GM12878 (cell line): ENCODE results near the gene KHK. TPM values are rescaled to one million over a fixed set of nuclear protein-coding genes. Genes with fewer than 3 reads are reported as not detected.

ENCODE experiments used
- ATAC-seq: fragments of 200-7000 bp; cut with Tn5 transposase; 3 replicates; pipeline ENCODE4 v1.9.1; 2020; ENCODE audit warnings: mild to moderate bottlenecking, moderate library complexity
- BruUV-seq: library from RNA; stranded (reverse); fragments of 400-500 nt; replicated peaks from 2 replicates; lab custom pipeline; 2021; lab: Mats Ljungman, UMichigan
- CTCF ChIA-PET: fragments of 300-600 bp; sonication (Branson Sonifier 250); formaldehyde crosslinking; extraction: SDS; loops from one replicate; lab custom pipeline; 2021; ENCODE audit warnings: inconsistent platforms; lab: Yijun Ruan, JAX
- POLR2A ChIA-PET: fragments of 350-600 bp; formaldehyde crosslinking; extraction: SDS; loops from one replicate; lab custom pipeline; 2021; ENCODE audit warnings: inconsistent platforms; lab: Charles Lee
- RAD21 ChIA-PET: fragments of 300-600 bp; sonication (Branson Sonifier 250); formaldehyde crosslinking; loops from one replicate; lab custom pipeline; 2023; ENCODE audit warnings: antibody characterized with exemption; ENCODE audit not compliant: unreplicated experiment; lab: Charles Lee
- SMC1A ChIA-PET: fragments of 300-600 bp; sonication (Branson Sonifier 250); formaldehyde crosslinking; loops from one replicate; lab custom pipeline; 2023; ENCODE audit not compliant: unreplicated experiment, uncharacterized antibody; lab: Charles Lee
- DNase-seq: peaks from one replicate; pipeline ENCODE4 v3.0.0-alpha.2; 2011; ENCODE audit warnings: low read depth, low spot score
- FAIRE-seq: peaks from 3 replicates; lab custom pipeline; 2011; peaks lifted over from hg19 to GRCh38; lab: Jason Lieb, UNC
- H2AFZ ChIP-seq: 2 replicates; pipeline ENCODE4 v1.6.0; 2011; ENCODE audit warnings: low read depth, low read length, control low read depth; ENCODE audit not compliant: control insufficient read depth
- H3K27ac ChIP-seq: 2 replicates; pipeline ENCODE4 v1.5.1; 2011; ENCODE audit warnings: control low read depth; ENCODE audit not compliant: control insufficient read depth, insufficient read depth
- H3K27me3 ChIP-seq, 2 experiments: replicated peaks in 1 of 2; 2 replicates each; pipeline versions ENCODE4 v1.6.0 to v1.6.1; 2011; ENCODE audit warnings: low read length in 1 of 2; ENCODE audit not compliant: control insufficient read depth in 2 of 2, insufficient read depth in 2 of 2
- H3K36me3 ChIP-seq, 2 experiments: 2 replicates each; pipeline ENCODE4 v1.5.1; 2011; ENCODE audit warnings: low read length in 1 of 2; ENCODE audit not compliant: control insufficient read depth in 2 of 2, insufficient read depth in 2 of 2
- H3K4me1 ChIP-seq: 2 replicates; pipeline ENCODE4 v1.6.1; 2011; ENCODE audit warnings: mild to moderate bottlenecking, low read length, moderate library complexity, mixed read lengths; ENCODE audit not compliant: control insufficient read depth, insufficient read depth
- H3K4me2 ChIP-seq: 2 replicates; pipeline ENCODE4 v1.6.0; 2011; ENCODE audit warnings: control low read depth; ENCODE audit not compliant: control insufficient read depth, insufficient read depth
- H3K4me3 ChIP-seq: fragments of 200-600 bp; sonication (generic); 2 replicates; pipeline ENCODE4 v1.5.1; 2016
- H3K79me2 ChIP-seq: 2 replicates; pipeline ENCODE4 v1.6.0; 2011; ENCODE audit warnings: low read length; ENCODE audit not compliant: control insufficient read depth, insufficient read depth
- H3K9ac ChIP-seq: 2 replicates; pipeline ENCODE4 v1.8.0; 2011; ENCODE audit warnings: low read length, control low read depth, mixed read lengths; ENCODE audit not compliant: control insufficient read depth, insufficient read depth
- H3K9me3 ChIP-seq: replicated peaks from 3 replicates; pipeline ENCODE4 v1.5.1; 2011; ENCODE audit warnings: mild to moderate bottlenecking, low read length; ENCODE audit not compliant: control insufficient read depth, insufficient read depth
- H4K20me1 ChIP-seq: 2 replicates; pipeline ENCODE4 v1.6.0; 2011; ENCODE audit not compliant: control insufficient read depth, insufficient read depth
- ATF7 ChIP-seq: fragments of 450-650 bp; IDR thresholded peaks from 2 replicates; pipeline ENCODE4 v1.6.1; 2016; ENCODE audit warnings: low read depth, mild to moderate bottlenecking
- BRCA1 ChIP-seq: IDR thresholded peaks from 2 replicates; pipeline ENCODE4 v1.6.1; 2011; ENCODE audit warnings: low read depth, low read length, improper control_type of control experiment
- NBN ChIP-seq: fragments of 450-650 bp; IDR thresholded peaks from 2 replicates; pipeline ENCODE4 v1.6.1; 2016
- POLR2A ChIP-seq: IDR thresholded peaks from 2 replicates; pipeline ENCODE4 v1.6.1; 2011; ENCODE audit warnings: low read depth, mild to moderate bottlenecking, low read length
- RFX5 ChIP-seq: IDR thresholded peaks from 2 replicates; pipeline ENCODE4 v1.6.1; 2011; ENCODE audit warnings: low read depth, low read length, improper control_type of control experiment
- WGBS: methylation state at CpG from one replicate; pipeline ENCODE4 v1.1.6; 2016; ENCODE audit warnings: low lambda C conversion rate; ENCODE audit not compliant: insufficient replicate concordance, insufficient coverage; ENCODE audit errors: missing lambda C conversion rate; 5-methylcytosine and 5-hydroxymethylcytosine counted together
- in situ Hi-C: fragments of 300-500 bp; cut with MboI; formaldehyde crosslinking; loops from 9 replicates; pipeline ENCODE4 v1.14.3; 2018; ENCODE audit warnings: mixed read lengths
- intact Hi-C: fragments of 100-400 bp; cut with micrococcal nuclease; formaldehyde crosslinking; loops from one replicate; pipeline ENCODE4 v1.14.2; 2022; ENCODE audit not compliant: unreplicated experiment
- polyA plus RNA-seq, 11 experiments: library from polyadenylated mRNA; depleted of rRNA in 4 of 11; unstranded in 6 of 11; stranded (reverse) in 5 of 11; fragments of >200 nt; fragmentation: Nextera tagmentation in 4 of 11; fragmentation: Illumina TruSeq in 1 of 11; extraction: Ambion mirVana in 4 of 11; extraction: Trizol in 1 of 11; gene quantifications; 1 replicate in 1 of 11; 2 replicates in 10 of 11; pipeline versions ENCODE4 v1.2.1 to v1.2.3, GENCODE V29; 2011 to 2016; ENCODE audit warnings: inconsistent platforms in 2 of 11, missing spikeins in 2 of 11, low read depth in 1 of 11
- total RNA-seq, 4 experiments: library from RNA; depleted of rRNA in 3 of 4; stranded (reverse); fragments of >200 nt in 3 of 4; fragmentation: Illumina TruSeq in 1 of 4; extraction: Trizol in 1 of 4; gene quantifications; 2 replicates each; pipeline versions ENCODE4 v1.2.1 to v1.2.3, GENCODE V29; 2013 to 2021
- TF ChIP-seq, protein P1 (sequence below): fragments of 450-650 bp; IDR thresholded peaks from 2 replicates; pipeline ENCODE4 v1.6.1; 2018; ENCODE audit warnings: borderline replicate concordance, mild to moderate bottlenecking; ENCODE audit not compliant: partially characterized antibody

KHK gene
- total and polyA plus RNA-seq, 10 of the 15 experiments (the other 5 are each of a cell fraction or from before 2014, with no cell fraction given) = 0.31 to 11.8 (median 3.9) TPM

- CTCF ChIA-PET = no interaction called here
- no peak for DNase-seq
- intact Hi-C loops = loop anchor here (5.0 kb wide), 1 partner anchor 52 kb away; no protein-coding TSS in a partner anchor
Measured at GRCh38 chr2:27130396-27130795, 43.8 kb downstream of the KHK start.

GRCh38 chr2:27131429-27131828 lies 44.9 kb downstream of the KHK start:
- Histone ChIP-seq H2AFZ (no peak overlapping the region), H3K27me3 (no peaks in the 10 kb centered on the region), H3K4me1 (peaks cover 8% of the 10 kb centered on the region), H4K20me1 (no peaks in the 10 kb centered on the region), H3K9ac (no peak overlapping the region), H3K4me2 (no peak overlapping the region), H3K79me2 (peaks cover 19% of the 10 kb centered on the region), H3K4me3 (no peak overlapping the region), H3K27ac (no peak overlapping the region), H3K36me3 (peaks cover 10 to 17% of the 10 kb centered on the region in 2 experiments), H3K9me3 (no peaks in the 10 kb centered on the region)
- RAD21 ChIA-PET = no interaction called here
- WGBS = 89% methylated on average over 11 of the region's 11 CpGs
- BruUV-seq = no TSS peak
- TF ChIP-seq BRCA1 (no peak), NBN (no peak), ATF7 (no peak)
- TF ChIP-seq, protein P1, sequence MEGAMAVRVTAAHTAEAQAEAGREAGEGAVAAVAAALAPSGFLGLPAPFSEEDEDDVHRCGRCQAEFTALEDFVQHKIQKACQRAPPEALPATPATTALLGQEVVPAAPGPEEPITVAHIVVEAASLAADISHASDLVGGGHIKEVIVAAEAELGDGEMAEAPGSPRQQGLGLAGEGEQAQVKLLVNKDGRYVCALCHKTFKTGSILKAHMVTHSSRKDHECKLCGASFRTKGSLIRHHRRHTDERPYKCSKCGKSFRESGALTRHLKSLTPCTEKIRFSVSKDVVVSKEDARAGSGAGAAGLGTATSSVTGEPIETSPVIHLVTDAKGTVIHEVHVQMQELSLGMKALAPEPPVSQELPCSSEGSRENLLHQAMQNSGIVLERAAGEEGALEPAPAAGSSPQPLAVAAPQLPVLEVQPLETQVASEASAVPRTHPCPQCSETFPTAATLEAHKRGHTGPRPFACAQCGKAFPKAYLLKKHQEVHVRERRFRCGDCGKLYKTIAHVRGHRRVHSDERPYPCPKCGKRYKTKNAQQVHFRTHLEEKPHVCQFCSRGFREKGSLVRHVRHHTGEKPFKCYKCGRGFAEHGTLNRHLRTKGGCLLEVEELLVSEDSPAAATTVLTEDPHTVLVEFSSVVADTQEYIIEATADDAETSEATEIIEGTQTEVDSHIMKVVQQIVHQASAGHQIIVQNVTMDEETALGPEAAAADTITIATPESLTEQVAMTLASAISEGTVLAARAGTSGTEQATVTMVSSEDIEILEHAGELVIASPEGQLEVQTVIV = no peak
- POLR2A ChIA-PET = no interaction called here
- CTCF ChIA-PET = interaction anchor here (1.4 kb wide), 1 partner anchor 44 kb away, joined by 4 read pairs; no protein-coding TSS in a partner anchor
- SMC1A ChIA-PET = interaction anchor here (1.5 kb wide), 1 partner anchor 34 kb away, joined by 4 read pairs; no protein-coding TSS in a partner anchor
- intact Hi-C loops = loop anchor here (5.0 kb wide), 1 partner anchor 51 kb away; no protein-coding TSS in a partner anchor
- in situ Hi-C loops = no loop called here
- no peak for DNase-seq
- FAIRE-seq = no peak
- no peak for ATAC-seq

More at GRCh38 chr2:27130396-27130795, 43.8 kb downstream of the KHK start:
- Histone ChIP-seq H3K27ac (no peak overlapping the region), H2AFZ (no peak overlapping the region), H3K36me3 (peaks cover 10 to 17% of the 10 kb centered on the region in 2 experiments), H3K9ac (no peak overlapping the region), H3K27me3 (no peaks in the 10 kb centered on the region), H3K4me3 (no peak overlapping the region), H3K4me2 (no peak overlapping the region), H3K79me2 (peaks cover 19% of the 10 kb centered on the region), H4K20me1 (no peaks in the 10 kb centered on the region), H3K9me3 (no peaks in the 10 kb centered on the region), H3K4me1 (peaks cover 8% of the 10 kb centered on the region)
- 87% methylated on average over 10 of the region's 10 CpGs for WGBS
- in situ Hi-C loops = no loop called here
- no TSS peak for BruUV-seq
- ChIA-PET POLR2A (no interaction called here), RAD21 (no interaction called here), SMC1A (no interaction called here)
- 0 out of 2 replicates have a peak, but pooled peaks have one; percentile 23 for TF ChIP-seq POLR2A
- no peak for TF ChIP-seq RFX5
- no peak for FAIRE-seq
- ATAC-seq = no peak
